Mucosa of gallbladder (tissue), 1 donor: ENCODE measurements around the gene GSDMA. TPM values are rescaled to one million over a fixed set of nuclear protein-coding genes. Genes with fewer than 3 reads are reported as not detected.

Experiments used
- DNase-seq: peaks from one replicate; pipeline ENCODE4 v3.0.0-alpha.2; 2020; ENCODE audit warnings: low spot score
- total RNA-seq: library from RNA; stranded (reverse); gene quantifications from one replicate; pipeline ENCODE4 v1.2.1, GENCODE V29; 2021
- donor health status: DM: no; HTN: no; CAD: no.

The GSDMA gene
- total RNA-seq, 1 donor from 2014 or later, result not detected

DNA sequence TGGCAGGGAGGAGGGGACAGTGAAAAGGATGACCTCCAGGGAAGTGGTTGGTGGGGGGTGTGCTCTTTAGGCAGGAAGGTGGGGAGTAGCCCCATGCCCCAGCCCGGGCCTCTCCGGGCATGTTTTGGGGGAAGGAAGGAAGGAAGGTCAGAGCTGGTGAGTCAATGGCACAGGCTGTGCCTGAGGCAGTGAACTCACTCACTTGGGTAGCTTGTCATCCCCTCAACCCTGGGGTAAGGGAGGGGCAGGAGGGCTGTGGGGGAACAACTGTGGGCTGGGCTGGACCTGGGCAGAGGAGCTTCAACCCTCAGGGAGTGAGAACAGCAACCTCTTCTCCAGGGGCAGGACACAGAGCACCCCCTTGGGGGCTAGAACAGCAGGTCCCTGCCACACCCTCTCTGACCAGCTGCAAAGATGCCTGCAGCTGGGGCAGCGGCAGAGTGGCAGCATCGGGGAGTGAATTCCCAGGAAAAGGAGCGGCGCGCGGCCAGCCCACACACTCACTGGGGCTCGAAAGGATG, 58.7 kb downstream of the GSDMA start:
- DNase-seq, result no peak

DNA sequence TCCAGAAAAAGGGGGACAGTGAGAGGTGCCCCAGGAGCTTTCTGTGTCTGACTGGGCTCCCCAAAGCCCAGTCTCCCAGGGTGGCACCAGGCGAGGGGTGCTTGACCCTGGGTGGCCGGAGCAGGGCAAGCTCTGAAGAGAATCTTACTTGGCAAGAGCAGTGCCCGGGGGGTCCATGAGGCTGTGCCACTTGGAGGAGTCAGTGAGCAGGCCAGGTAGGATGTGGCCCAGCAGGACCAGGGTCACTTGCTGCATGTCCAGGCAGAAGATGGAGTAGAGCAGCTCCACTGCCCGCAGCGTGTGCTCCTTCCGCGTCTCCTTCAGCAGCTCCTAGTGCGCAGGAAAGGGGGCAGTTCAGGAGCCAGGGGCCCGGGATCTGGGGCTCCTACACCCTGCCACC, 59.7 kb downstream of the GSDMA start:
- no peak for DNase-seq

DNA sequence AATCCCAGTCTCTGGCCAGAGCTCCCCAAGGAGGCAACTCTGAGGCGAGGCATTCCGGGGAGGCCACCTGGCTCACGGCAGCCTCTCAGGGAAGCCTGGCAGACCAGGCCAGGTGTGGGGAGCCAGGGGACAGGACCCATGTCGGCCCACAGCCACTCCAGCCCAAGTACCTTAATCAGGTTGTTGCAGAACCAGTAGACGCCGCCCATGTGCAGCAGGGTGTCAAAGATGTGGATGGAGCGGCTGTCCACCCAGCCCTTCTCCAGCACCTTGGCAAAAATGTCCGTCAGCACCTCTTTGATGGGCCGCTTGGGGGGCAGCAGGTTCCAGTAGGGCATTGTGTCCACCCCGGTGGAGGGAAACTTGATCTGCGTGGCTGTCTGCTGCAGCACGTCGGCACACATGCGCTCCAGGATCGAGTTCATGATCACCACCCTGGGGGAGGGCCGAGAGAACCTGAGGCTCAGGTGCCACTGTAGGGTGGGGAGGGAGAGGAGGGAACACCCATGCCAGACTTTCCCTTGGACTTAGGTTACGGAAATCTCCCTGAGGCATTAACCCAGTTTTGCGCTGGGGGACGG, 60.2 kb downstream of the GSDMA start:
- no peak for DNase-seq

DNA sequence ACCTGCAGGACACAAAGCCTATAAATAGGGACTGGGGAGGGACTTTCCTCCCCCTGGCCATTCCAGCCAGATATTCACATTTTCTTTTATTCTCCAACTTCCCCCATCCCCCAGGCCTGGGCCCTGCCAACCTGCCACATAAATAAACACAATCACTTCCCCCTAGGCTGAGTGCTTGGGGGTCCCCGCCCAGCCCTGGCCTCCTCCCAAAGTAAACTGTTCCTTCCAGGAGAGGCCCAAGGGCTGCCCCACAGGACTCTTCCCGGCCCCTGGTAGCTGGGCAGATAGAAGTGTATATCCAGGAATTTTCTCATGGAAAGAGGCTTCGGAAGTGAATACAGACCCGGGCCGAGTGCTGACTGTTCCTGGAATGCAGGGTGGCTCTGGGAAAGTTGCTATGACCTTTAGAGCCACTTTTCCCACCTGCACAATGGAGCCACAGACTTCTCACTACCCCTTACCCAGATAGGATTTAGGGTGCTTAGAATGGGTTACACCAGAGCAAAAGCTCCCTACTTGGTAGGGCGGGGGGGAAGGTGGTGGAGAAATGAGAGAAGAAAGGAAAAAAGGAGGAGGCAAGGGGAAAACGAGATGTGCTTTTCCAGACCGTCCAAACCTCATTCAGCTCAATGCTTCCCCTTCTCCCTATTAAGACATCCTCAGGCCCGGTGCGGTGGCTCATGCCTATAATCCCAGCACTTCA, 60.9 kb downstream of the GSDMA start:
- peak; percentile 36 for DNase-seq

DNA sequence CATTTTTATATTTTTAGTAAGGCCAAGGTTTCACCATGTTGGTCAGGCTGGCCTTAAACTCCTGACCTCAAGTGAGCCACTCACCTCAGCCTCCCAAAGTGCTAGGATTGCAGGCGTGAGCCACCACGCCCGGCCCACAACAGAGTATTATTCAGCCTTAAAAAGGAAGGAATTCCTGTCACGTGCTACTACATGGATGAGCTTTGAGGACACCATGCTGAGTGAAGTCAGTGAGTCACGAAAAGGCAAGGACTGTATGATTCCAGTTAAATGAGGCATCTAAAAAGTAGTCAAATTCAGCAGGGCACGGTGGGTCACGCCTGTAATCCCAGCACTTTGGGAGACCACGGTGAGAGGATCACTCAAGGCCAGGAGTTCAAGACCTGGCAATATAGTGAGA, 62.1 kb downstream of the GSDMA start:
- no peak for DNase-seq

DNA sequence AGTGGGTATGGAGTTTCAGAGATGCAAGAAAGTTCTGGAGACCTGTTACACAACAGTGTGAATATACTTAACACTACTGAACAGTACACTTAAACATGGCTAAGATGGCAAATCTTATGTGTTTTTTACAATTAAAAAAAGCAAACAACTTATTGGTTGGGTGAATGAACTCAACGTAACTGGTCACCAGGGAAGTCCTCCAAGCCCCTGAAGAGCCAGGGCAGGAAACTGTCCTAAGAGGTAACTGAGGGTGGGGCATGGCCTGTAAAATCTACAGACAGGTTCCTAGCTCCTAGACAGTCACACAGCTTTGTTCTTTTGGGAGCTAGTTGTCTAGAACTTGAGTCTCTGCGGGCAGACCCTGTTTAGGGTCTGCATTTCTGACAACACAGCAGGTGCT, 62.8 kb downstream of the GSDMA start:
- DNase-seq, result no peak

DNA sequence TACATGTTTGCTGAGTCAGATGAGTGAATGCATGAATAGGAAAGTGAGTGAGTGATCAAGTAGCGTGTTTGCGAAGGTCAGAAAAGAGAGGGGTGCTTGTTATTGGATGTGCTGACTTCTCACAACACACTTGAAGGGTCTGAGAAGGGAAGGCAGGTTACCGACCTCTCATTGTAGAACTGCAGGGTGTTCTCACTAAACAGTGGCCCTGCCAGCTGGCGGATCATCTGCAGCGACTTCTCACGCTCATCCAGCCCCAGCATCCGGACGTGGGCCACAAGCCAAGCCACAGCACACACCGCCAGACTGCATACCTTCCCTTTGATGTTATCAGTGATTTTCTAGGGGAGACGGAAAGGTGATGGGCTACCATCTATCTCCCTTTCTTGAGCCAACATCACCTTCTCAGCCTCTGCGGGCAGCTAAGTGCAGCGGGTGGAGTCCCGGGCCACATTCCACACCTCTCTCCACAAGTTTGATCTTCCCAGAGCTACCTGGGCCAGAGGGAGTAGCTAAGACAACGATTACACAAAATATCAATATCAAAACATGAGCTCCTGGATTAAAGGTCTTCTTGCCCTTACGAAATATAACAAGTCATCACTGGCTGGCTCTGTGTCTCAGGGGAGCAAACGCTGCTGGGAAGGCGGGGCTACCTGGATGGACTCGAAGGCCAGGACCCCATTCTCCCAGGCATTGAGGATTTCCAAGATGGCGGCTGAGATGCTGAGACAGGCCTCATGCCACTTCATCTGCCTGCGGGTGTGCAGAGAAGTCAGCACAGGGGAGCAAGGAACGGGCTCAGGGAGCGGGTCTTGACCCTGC, 63.4 kb downstream of the GSDMA start:
- DNase-seq, result no peak

DNA sequence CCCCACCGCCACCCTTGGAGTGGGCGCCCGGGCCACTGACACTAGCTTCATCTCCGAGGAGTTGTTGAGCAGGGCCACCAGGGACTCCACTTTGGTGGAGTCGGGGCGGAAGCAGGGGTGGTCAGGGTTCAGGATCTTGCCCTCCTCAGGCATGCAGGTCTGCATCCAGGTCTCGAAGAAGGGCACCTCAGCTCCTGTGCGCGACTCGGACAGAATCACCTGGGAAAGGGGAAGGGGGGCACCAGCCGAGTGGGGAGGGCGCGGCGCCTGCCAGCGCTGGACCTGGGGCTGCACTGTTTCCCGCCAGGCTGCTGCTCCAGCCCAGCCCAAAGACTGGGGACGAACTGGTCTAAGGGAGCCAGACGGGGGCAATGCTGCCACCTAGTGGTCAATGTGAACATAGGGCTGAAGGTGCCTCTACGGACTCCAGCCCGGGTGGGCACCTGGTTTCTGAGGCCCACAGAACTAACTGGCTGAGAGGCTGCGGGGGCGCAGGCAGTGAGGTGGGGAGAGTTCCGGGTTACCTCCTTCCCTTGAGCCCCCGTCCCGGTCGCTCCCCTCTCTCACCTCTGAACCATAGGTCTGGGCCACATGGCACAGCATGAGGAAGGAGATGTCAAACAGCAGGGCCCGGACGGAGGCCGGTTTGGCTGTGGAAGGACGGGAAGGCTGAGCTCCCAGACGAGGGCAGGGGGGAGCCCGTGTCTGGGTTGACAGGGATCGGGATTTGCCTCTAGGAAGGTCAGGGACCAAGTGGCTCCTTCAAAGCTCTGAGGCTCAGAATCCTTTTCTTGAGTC, 64.2 kb downstream of the GSDMA start:
- peak; percentile 83 for DNase-seq

Other genes with a start within 250 kb of the GSDMA start
- gene MIEN1, start 232.5 kb upstream of the GSDMA start, total RNA-seq, result 66.1 TPM
- 92.8 TPM for gene GRB7, start 225.1 kb upstream of the GSDMA start, total RNA-seq
- 5.8 TPM for gene IKZF3, start 98.7 kb upstream of the GSDMA start, total RNA-seq
- not detected for gene ZPBP2, start 94.8 kb upstream of the GSDMA start, total RNA-seq
- gene GSDMB, start 44.4 kb upstream of the GSDMA start, total RNA-seq, result 26.9 TPM
- 73.6 TPM for gene ORMDL3, start 35.4 kb upstream of the GSDMA start, total RNA-seq
- gene LRRC3C, start 35.3 kb upstream of the GSDMA start, total RNA-seq, result not detected
- 69.5 TPM for gene PSMD3, start 17.8 kb downstream of the GSDMA start, total RNA-seq
- gene CSF3, start 52.4 kb downstream of the GSDMA start, total RNA-seq, result not detected
- 74.2 TPM for gene MED24, start 91.4 kb downstream of the GSDMA start, total RNA-seq
- gene THRA, start 100.0 kb downstream of the GSDMA start, total RNA-seq, result 78.7 TPM
- gene NR1D1, start 137.6 kb downstream of the GSDMA start, total RNA-seq, result 34.7 TPM
- 90.9 TPM for gene MSL1, start 159.0 kb downstream of the GSDMA start, total RNA-seq
- 78.5 TPM for gene CASC3, start 177.5 kb downstream of the GSDMA start, total RNA-seq
- gene RAPGEFL1, start 214.5 kb downstream of the GSDMA start, total RNA-seq, result 77.2 TPM